ENCODE results near the gene GPC6. TPM values are rescaled to one million over a fixed set of nuclear protein-coding genes. Genes with fewer than 3 reads are reported as not detected.
A peak's percentile ranks its signal among the peaks of the same experiment; 100 is the strongest.

The GPC6 gene
- polyA plus RNA-seq, 1 of the 3 experiments (the other 2 are of a cell fraction), result 6.7 TPM

DNA sequence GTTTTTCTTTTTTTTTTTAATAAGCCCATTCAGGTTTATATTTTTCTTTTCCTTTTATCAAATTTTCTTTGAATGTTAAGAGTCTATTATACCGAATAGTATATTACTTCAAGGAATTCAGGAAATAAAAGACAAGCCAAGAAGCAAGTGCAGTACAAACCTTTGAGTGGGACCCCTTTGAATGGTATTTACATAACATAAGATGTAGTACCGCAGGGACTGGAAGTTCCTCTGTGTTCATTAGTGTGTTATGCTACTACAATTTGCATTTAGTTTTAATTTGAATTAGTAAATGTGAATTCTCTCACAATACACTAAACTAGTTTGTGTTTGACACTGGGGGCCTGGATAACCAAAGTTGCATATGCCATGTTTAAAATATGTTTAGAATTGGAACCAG lies 913.4 kb downstream of the GPC6 start:
- POLR2A ChIA-PET, result no interaction called here
- Histone ChIP-seq H2AFZ (ENCODE audit: low read depth) (no peak overlapping the region), H3K9me2 (no peaks in the 10 kb centered on the region), H3K9me3 (no peaks in the 10 kb centered on the region), H3K4me2 (no peak overlapping the region), H3K27ac (ENCODE audit: low read depth in 2 of 2, low read length in 1 of 2) (no peak overlapping the region), H3K4me1 (ENCODE audit: control insufficient read depth in 1 of 2, insufficient read depth in 2 of 2, low read depth in 1 of 2, low read length in 1 of 2) (peaks cover 0 to 7% of the 10 kb centered on the region in 2 experiments; a peak in 2 of 4 replicates), H3K36me3 (replicated peaks in 1 of 2; ENCODE audit: control insufficient read depth in 1 of 2, insufficient read depth in 2 of 2, low read length in 1 of 2) (no peaks in the 10 kb centered on the region), H3K27me3 (ENCODE audit: insufficient read depth) (no peaks in the 10 kb centered on the region), H3K79me2 (ENCODE audit: insufficient read depth) (no peaks in the 10 kb centered on the region), H3F3A (replicated peaks; ENCODE audit: insufficient read depth) (no peaks in the 10 kb centered on the region), H3K4me3 (ENCODE audit: low read depth in 2 of 2, low read length in 1 of 2) (no peak overlapping the region), H3K9ac (no peak overlapping the region), H4K20me1 (ENCODE audit: insufficient read depth) (no peaks in the 10 kb centered on the region)
- 82% methylated on average over 2 of the region's 2 CpGs for WGBS (ENCODE audit: low lambda C conversion rate)
- TF ChIP-seq PBX3 (IDR thresholded peaks at IDR 0.05) (no peak), NRF1 (IDR thresholded peaks at IDR 0.05; ENCODE audit: low read depth, low read length) (no peak), GATA2 (CRISPR knock-in tag; IDR thresholded peaks at IDR 0.05) (no peak), RAD21 (IDR thresholded peaks at IDR 0.05; ENCODE audit: low read length) (no peak), CTCF (IDR thresholded peaks at IDR 0.05) (no peak), YY1 (IDR thresholded peaks at IDR 0.05; ENCODE audit: low read depth) (no peak), CHD2 (IDR thresholded peaks at IDR 0.05; ENCODE audit: low read length, partially characterized antibody) (no peak), MAX (IDR thresholded peaks at IDR 0.05; ENCODE audit: low read depth) (no peak), TCF12 (IDR thresholded peaks at IDR 0.05) (no peak), TEAD4 (IDR thresholded peaks at IDR 0.05; ENCODE audit: borderline replicate concordance, insufficient read depth) (no peak)
- DNase-seq, result no peak
- CTCF ChIA-PET, result interaction anchor here (0.7 to 1.1 kb wide), 3 partner anchors 26 to 1401 kb away, joined by 3 read pairs; no protein-coding TSS in a partner anchor

- Histone ChIP-seq H3K4me1 (ENCODE audit: control insufficient read depth in 1 of 2, insufficient read depth in 2 of 2, low read depth in 1 of 2, low read length in 1 of 2) (peaks cover 0 to 5% of the 10 kb centered on the region in 2 experiments; a peak in 2 of 4 replicates), H3K9me2 (no peaks in the 10 kb centered on the region), H3K27ac (ENCODE audit: low read depth in 2 of 2, low read length in 1 of 2) (no peak overlapping the region), H3K36me3 (replicated peaks in 1 of 2; ENCODE audit: control insufficient read depth in 1 of 2, insufficient read depth in 2 of 2, low read length in 1 of 2) (no peaks in the 10 kb centered on the region), H3K27me3 (ENCODE audit: insufficient read depth) (no peaks in the 10 kb centered on the region), H3K4me2 (no peak overlapping the region), H3K9ac (no peak overlapping the region), H3K79me2 (ENCODE audit: insufficient read depth) (no peaks in the 10 kb centered on the region), H3F3A (replicated peaks; ENCODE audit: insufficient read depth) (no peaks in the 10 kb centered on the region), H2AFZ (ENCODE audit: low read depth) (no peak overlapping the region), H4K20me1 (ENCODE audit: insufficient read depth) (no peaks in the 10 kb centered on the region), H3K4me3 (ENCODE audit: low read depth in 2 of 2, low read length in 1 of 2) (no peak overlapping the region), H3K9me3 (no peaks in the 10 kb centered on the region)
- CTCF ChIA-PET, result interaction anchor here (0.7 kb wide), 1 partner anchor 250 kb away, joined by 3 read pairs; no protein-coding TSS in a partner anchor
- DNase-seq, result no peak
- TF ChIP-seq NFIC (IDR thresholded peaks at IDR 0.05; ENCODE audit: borderline replicate concordance) (0 out of 2 replicates have a peak, but pooled peaks have one; percentile 5), GATA2 (CRISPR knock-in tag; IDR thresholded peaks at IDR 0.05) (no peak)
- 48% methylated on average over 2 of the region's 2 CpGs for WGBS (ENCODE audit: low lambda C conversion rate)
- POLR2A ChIA-PET, result no interaction called here
Observed at GRCh38 chr13:94140511-94140910, 913.9 kb downstream of the GPC6 start.
